K562 (cell line): ENCODE data around the gene UQCRFS1. TPM values are rescaled to one million over a fixed set of nuclear protein-coding genes. Genes with fewer than 3 reads are reported as not detected.

Experiments
- ATAC-seq: fragments of 200-7000 bp; cut with Tn5 transposase; 3 replicates; pipeline ENCODE4 v1.9.1; 2020; ENCODE audit warnings: moderate library complexity
- BruUV-seq: library from RNA; stranded (reverse); fragments of 400-500 nt; replicated peaks from 2 replicates; lab custom pipeline; 2021; lab: Mats Ljungman, UMichigan
- CTCF ChIA-PET: fragments of 300-600 bp; formaldehyde crosslinking; extraction: SDS; loops from one replicate; lab custom pipeline; 2021; ENCODE audit warnings: low intra/inter-chr PET ratio; lab: Yijun Ruan, JAX
- POLR2A ChIA-PET: fragments of 300-600, 350-650 bp; sonication (Branson Sonifier 250); formaldehyde crosslinking; extraction: SDS; loops from one replicate; lab custom pipeline; 2021; ENCODE audit warnings: antibody characterized with exemption, inconsistent platforms; lab: Yijun Ruan, JAX
- DNase-seq, 4 experiments: peaks; one replicate each; pipeline versions ENCODE4 v3.0.0 to v3.0.0-alpha.2; 2011 to 2018; ENCODE audit warnings: low spot score in 3 of 4, mixed read lengths in 3 of 4; ENCODE audit errors: extremely low read depth in 1 of 4
- FAIRE-seq: peaks from 2 replicates; lab custom pipeline; 2011; peaks lifted over from hg19 to GRCh38; lab: Jason Lieb, UNC
- H2AFZ ChIP-seq: 2 replicates; pipeline ENCODE4 v1.6.0; 2011; ENCODE audit warnings: low read depth, low read length, control low read depth, inconsistent platforms
- H3K27ac ChIP-seq: fragments of 200-600 bp; 3 replicates; pipeline ENCODE4 v1.8.0; 2011; ENCODE audit warnings: low read depth, mild to moderate bottlenecking, control low read depth, inconsistent platforms, low read length, moderate library complexity, mixed read lengths; ENCODE audit errors: extremely low read depth
- H3K27me3 ChIP-seq, 2 experiments: fragments of 300-600 bp in 1 of 2; 2 replicates in 1 of 2; 3 replicates in 1 of 2; pipeline versions ENCODE4 v1.6.0 to v1.8.0; 2011; ENCODE audit warnings: inconsistent platforms in 2 of 2, low read length in 2 of 2, mild to moderate bottlenecking in 1 of 2, mixed read lengths in 1 of 2, moderate library complexity in 1 of 2; ENCODE audit not compliant: control insufficient read depth in 2 of 2, insufficient read depth in 2 of 2
- H3K36me3 ChIP-seq: fragments of 300-600 bp; 3 replicates; pipeline ENCODE4 v1.8.0; 2011; ENCODE audit warnings: mild to moderate bottlenecking, low read length, inconsistent platforms; ENCODE audit not compliant: control insufficient read depth, insufficient read depth
- H3K4me1 ChIP-seq, 2 experiments: fragments of 200-600 bp in 1 of 2; replicated peaks in 1 of 2; 2 replicates in 1 of 2; 3 replicates in 1 of 2; pipeline versions ENCODE4 v1.5.1 to v1.8.0; 2011; ENCODE audit warnings: inconsistent platforms in 2 of 2, low read length in 2 of 2, mild to moderate bottlenecking in 1 of 2, mixed read lengths in 1 of 2, moderate library complexity in 1 of 2; ENCODE audit not compliant: control insufficient read depth in 2 of 2, insufficient read depth in 2 of 2
- H3K4me2 ChIP-seq: 2 replicates; pipeline ENCODE4 v1.6.1; 2011; ENCODE audit warnings: low read length, control low read depth, inconsistent platforms, mixed read lengths; ENCODE audit not compliant: insufficient read depth
- H3K4me3 ChIP-seq: fragments of 200-600 bp; sonication (generic), shearing (Covaris generic); 2 replicates; pipeline ENCODE4 v1.5.1; 2016; ENCODE audit warnings: control low read depth, inconsistent platforms
- H3K79me2 ChIP-seq: fragments of 200-600 bp; 3 replicates; pipeline ENCODE4 v1.8.0; 2011; ENCODE audit warnings: low read length, inconsistent platforms; ENCODE audit not compliant: control insufficient read depth, insufficient read depth
- H3K9ac ChIP-seq, 2 experiments: 2 replicates each; pipeline versions ENCODE4 v1.6.0 to v1.6.1; 2011; ENCODE audit warnings: low read depth in 2 of 2, low read length in 2 of 2, control low read depth in 1 of 2, inconsistent platforms in 1 of 2, mild to moderate bottlenecking in 1 of 2, mixed read lengths in 1 of 2; ENCODE audit not compliant: insufficient read depth in 1 of 2
- H3K9me1 ChIP-seq: one replicate; pipeline ENCODE4 v1.6.0; 2011; ENCODE audit warnings: inconsistent platforms, mild to moderate bottlenecking, low read length, moderate library complexity; ENCODE audit not compliant: control insufficient read depth, insufficient read depth
- H3K9me3 ChIP-seq: replicated peaks from 2 replicates; pipeline ENCODE4 v1.5.1; 2011; ENCODE audit warnings: low read depth, low read length, inconsistent platforms; ENCODE audit not compliant: control insufficient read depth, insufficient read depth
- H4K20me1 ChIP-seq: replicated peaks from 2 replicates; pipeline ENCODE4 v1.6.1; 2011; ENCODE audit warnings: low read length, inconsistent platforms, mixed read lengths; ENCODE audit not compliant: control insufficient read depth, insufficient read depth
- E2F4 ChIP-seq: sonication (generic); formaldehyde crosslinking; IDR thresholded peaks from 2 replicates; pipeline ENCODE4 v1.8.0; 2022; ENCODE audit warnings: mild to moderate bottlenecking, low read depth, missing genetic modification reagents
- E2F6 ChIP-seq, 2 experiments: IDR thresholded peaks; 2 replicates each; pipeline ENCODE4 v1.6.1; 2011; ENCODE audit warnings: borderline replicate concordance in 1 of 2, control low read depth in 1 of 2, low read depth in 1 of 2, low read length in 1 of 2, mild to moderate bottlenecking in 1 of 2, mixed read lengths in 1 of 2, moderate library complexity in 1 of 2; ENCODE audit not compliant: insufficient read depth in 1 of 2, insufficient read length in 1 of 2, poor library complexity in 1 of 2, severe bottlenecking in 1 of 2; ENCODE audit errors: extremely low read depth in 1 of 2
- HBP1 ChIP-seq: fragments of 450-650 bp; formaldehyde crosslinking; IDR thresholded peaks from 2 replicates; pipeline ENCODE4 v1.4.0; 2022; ENCODE audit warnings: missing genetic modification characterization
- KAT2B ChIP-seq: IDR thresholded peaks from one replicate; pipeline ENCODE4 v1.6.1; 2012; ENCODE audit warnings: low read depth, mild to moderate bottlenecking, control low read depth, inconsistent platforms, low read length, moderate library complexity
- PTRF ChIP-seq: fragments of 450-650 bp; IDR thresholded peaks from 2 replicates; pipeline ENCODE4 v1.6.1; 2016; ENCODE audit warnings: mild to moderate bottlenecking, missing genetic modification characterization, missing compliant biosample characterization
- SREBF2 ChIP-seq: sonication (generic); formaldehyde crosslinking; IDR thresholded peaks from 2 replicates; pipeline ENCODE4 v1.4.0; 2020; ENCODE audit warnings: mild to moderate bottlenecking, missing genetic modification reagents
- TEAD1 ChIP-seq, 2 experiments: fragments of 450-650 bp in 1 of 2; sonication (generic) in 1 of 2; formaldehyde crosslinking; IDR thresholded peaks; 2 replicates each; pipeline versions ENCODE4 v1.4.0 to v1.8.0; 2020 to 2022; ENCODE audit warnings: mild to moderate bottlenecking in 2 of 2, missing genetic modification reagents in 1 of 2
- UBTF ChIP-seq, 2 experiments: IDR thresholded peaks; 2 replicates each; pipeline ENCODE4 v1.6.1; 2012; ENCODE audit warnings: improper control_type of control experiment in 2 of 2, low read depth in 2 of 2, low read length in 2 of 2, borderline replicate concordance in 1 of 2
- ZBTB33 ChIP-seq: sonication (generic); formaldehyde crosslinking; IDR thresholded peaks from 2 replicates; pipeline ENCODE4 v1.8.1; 2023; ENCODE audit warnings: mild to moderate bottlenecking, missing genetic modification reagents
- ZKSCAN3 ChIP-seq: fragments of 250-450 bp; sonication (Bioruptor Pico); IDR thresholded peaks from 2 replicates; pipeline ENCODE4 v1.4.0; 2020
- ZNF184 ChIP-seq: sonication (generic); formaldehyde crosslinking; IDR thresholded peaks from 2 replicates; pipeline ENCODE4 v1.5.0; 2020; ENCODE audit warnings: missing genetic modification reagents
- WGBS: fragments of 100-300 bp; shearing (Covaris generic); methylation state at CpG from one replicate; pipeline ENCODE4 v1.1.6; 2016; ENCODE audit warnings: low coverage, mixed read lengths; ENCODE audit not compliant: insufficient coverage; ENCODE audit errors: missing lambda C conversion rate; 5-methylcytosine and 5-hydroxymethylcytosine counted together
- in situ Hi-C: fragments of 300-500 bp; cut with MboI; formaldehyde crosslinking; loops from 4 replicates; pipeline ENCODE4 v1.15.0; 2018; ENCODE audit warnings: inconsistent platforms, mixed read lengths
- intact Hi-C: fragments of 100-400 bp; cut with micrococcal nuclease; formaldehyde crosslinking; loops from 2 replicates; pipeline ENCODE4 v1.14.2; 2022
- polyA plus RNA-seq, 8 experiments: library from polyadenylated mRNA; depleted of rRNA in 4 of 8; stranded (reverse) in 5 of 8; unstranded in 3 of 8; fragments of >200 nt; fragmentation: Nextera tagmentation in 2 of 8; fragmentation: Illumina TruSeq in 1 of 8; extraction: Ambion mirVana in 2 of 8; extraction: Trizol in 1 of 8; gene quantifications; 2 replicates each; pipeline versions ENCODE4 v1.2.1 to v1.2.3, GENCODE V29; 2011 to 2014; ENCODE audit warnings: inconsistent platforms in 1 of 8, missing spikeins in 1 of 8
- total RNA-seq, 7 experiments: library from RNA; depleted of rRNA in 6 of 7; stranded (reverse); fragments of >200 nt in 6 of 7; fragmentation: Illumina TruSeq in 2 of 7; extraction: Trizol in 2 of 7; gene quantifications; 2 replicates each; pipeline versions ENCODE4 v1.2.1 to v1.2.3, GENCODE V29; 2011 to 2021; ENCODE audit warnings: low replicate concordance in 1 of 7

UQCRFS1 gene
- total and polyA plus RNA-seq, 9 of the 15 experiments (the other 6 are each of a cell fraction or from before 2014, with no cell fraction given), result 10.8 to 110 (median 64.7) TPM

GRCh38 chr19:29211562-29212355 is 1.2 kb downstream of the UQCRFS1 start:
- BruUV-seq, result TSS peak; percentile 49
- Histone ChIP-seq H3K36me3 (peaks cover 44% of the 10 kb centered on the region), H3K9ac (peak overlapping the region; percentile 96 to 100), H2AFZ (no peak overlapping the region), H3K4me2 (peak overlapping the region; percentile 99), H4K20me1 (peaks cover 21% of the 10 kb centered on the region), H3K27me3 (peaks cover 1 to 7% of the 10 kb centered on the region in 2 experiments; a peak in 3 of 5 replicates), H3K9me1 (no peaks in the 10 kb centered on the region), H3K27ac (peak overlapping the region; percentile 95), H3K79me2 (peaks cover 55% of the 10 kb centered on the region), H3K4me1 (peaks cover 3 to 13% of the 10 kb centered on the region in 2 experiments; a peak in 3 of 5 replicates), H3K4me3 (peak overlapping the region; percentile 65), H3K9me3 (no peaks in the 10 kb centered on the region)
- POLR2A ChIA-PET, result interaction anchor here (0.6 to 1.3 kb wide), 5 partner anchors 10 to 614 kb away, joined by 3 to 4 read pairs (median 3); no protein-coding TSS in a partner anchor
- CTCF ChIA-PET, result no interaction called here
- in situ Hi-C loops (no loop called here), intact Hi-C loops (no loop called here)
- under 1% methylated on average over 18 of the region's 18 CpGs for WGBS
- FAIRE-seq (no peak), ATAC-seq (peak; percentile 56), DNase-seq (peak; percentile 18 to 49 (median 32))
- TF ChIP-seq TEAD1 (CRISPR knock-in tag; IDR thresholded peaks at IDR 0.05) (no peak), UBTF (IDR thresholded peaks at IDR 0.05; ENCODE audit: borderline replicate concordance in 1 of 2, low read depth in 2 of 2, low read length in 2 of 2) (no peak), E2F4 (CRISPR knock-in tag) (no peak), SREBF2 (no peak), ZKSCAN3 (CRISPR knock-in tag) (no peak), E2F6 (IDR thresholded peaks at IDR 0.05; ENCODE audit: borderline replicate concordance in 1 of 2, extremely low read depth in 1 of 2, insufficient read depth in 1 of 2, insufficient read length in 1 of 2, low read depth in 1 of 2, low read length in 1 of 2, poor library complexity in 1 of 2, severe bottlenecking in 1 of 2) (peak in 1 of 2 experiments; percentile 22), PTRF (tag) (no peak), ZNF184 (CRISPR knock-in tag) (no peak), ZBTB33 (CRISPR knock-in tag) (no peak), HBP1 (CRISPR knock-in tag) (no peak), KAT2B (no peak)
